ENCODE measurements around the gene INPP5D.

GRCh38 chr2:233062946-233063268 is 2.8 kb downstream of the INPP5D start:
- TF ChIP-seq, protein P1, sequence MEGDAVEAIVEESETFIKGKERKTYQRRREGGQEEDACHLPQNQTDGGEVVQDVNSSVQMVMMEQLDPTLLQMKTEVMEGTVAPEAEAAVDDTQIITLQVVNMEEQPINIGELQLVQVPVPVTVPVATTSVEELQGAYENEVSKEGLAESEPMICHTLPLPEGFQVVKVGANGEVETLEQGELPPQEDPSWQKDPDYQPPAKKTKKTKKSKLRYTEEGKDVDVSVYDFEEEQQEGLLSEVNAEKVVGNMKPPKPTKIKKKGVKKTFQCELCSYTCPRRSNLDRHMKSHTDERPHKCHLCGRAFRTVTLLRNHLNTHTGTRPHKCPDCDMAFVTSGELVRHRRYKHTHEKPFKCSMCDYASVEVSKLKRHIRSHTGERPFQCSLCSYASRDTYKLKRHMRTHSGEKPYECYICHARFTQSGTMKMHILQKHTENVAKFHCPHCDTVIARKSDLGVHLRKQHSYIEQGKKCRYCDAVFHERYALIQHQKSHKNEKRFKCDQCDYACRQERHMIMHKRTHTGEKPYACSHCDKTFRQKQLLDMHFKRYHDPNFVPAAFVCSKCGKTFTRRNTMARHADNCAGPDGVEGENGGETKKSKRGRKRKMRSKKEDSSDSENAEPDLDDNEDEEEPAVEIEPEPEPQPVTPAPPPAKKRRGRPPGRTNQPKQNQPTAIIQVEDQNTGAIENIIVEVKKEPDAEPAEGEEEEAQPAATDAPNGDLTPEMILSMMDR (IDR thresholded peaks at IDR 0.05; ENCODE audit: insufficient read depth, low read length, poor library complexity, severe bottlenecking): no peak
- no peak for TF ChIP-seq EZH2phosphoT487 (conservative IDR thresholded peaks at IDR 0.05; ENCODE audit: low read length)

All from SU-DHL-6 (cell line).